ENCODE data around the gene PIEZO1. TPM values are rescaled to one million over a fixed set of nuclear protein-coding genes. Genes with fewer than 3 reads are reported as not detected.

Gene PIEZO1
- total and polyA plus RNA-seq, 9 of the 15 experiments (the other 6 are each of a cell fraction or from before 2014, with no cell fraction given) = 3.6 to 432 (median 131) TPM

GRCh38 chr16:88732172-88732960, 52.7 kb downstream of the PIEZO1 start:
- Histone ChIP-seq H3K27me3 (ENCODE audit: control insufficient read depth in 2 of 2, insufficient read depth in 2 of 2, low read length in 2 of 2) (no peaks in the 10 kb centered on the region), H3K9ac (ENCODE audit: insufficient read depth in 1 of 2, low read depth in 2 of 2, low read length in 2 of 2) (no peak overlapping the region), H3K9me3 (replicated peaks; ENCODE audit: control insufficient read depth, insufficient read depth, low read depth, low read length) (no peaks in the 10 kb centered on the region), H4K20me1 (replicated peaks; ENCODE audit: control insufficient read depth, insufficient read depth, low read length) (peaks cover 8% of the 10 kb centered on the region), H3K4me3 (no peak overlapping the region), H3K79me2 (ENCODE audit: control insufficient read depth, insufficient read depth, low read length) (peaks cover 7% of the 10 kb centered on the region; the same call in 2 of the 3 replicates), H3K9me1 (ENCODE audit: control insufficient read depth, insufficient read depth, low read length) (no peaks in the 10 kb centered on the region), H3K4me1 (replicated peaks in 1 of 2; ENCODE audit: control insufficient read depth in 2 of 2, insufficient read depth in 2 of 2, low read length in 2 of 2) (peaks cover 0 to 73% of the 10 kb centered on the region in 2 experiments; a peak in 2 of 5 replicates), H3K36me3 (ENCODE audit: control insufficient read depth, insufficient read depth, low read length) (peaks cover 85% of the 10 kb centered on the region), H3K27ac (ENCODE audit: extremely low read depth, low read depth, low read length) (no peak overlapping the region), H3K4me2 (ENCODE audit: insufficient read depth, low read length) (no peak overlapping the region), H2AFZ (ENCODE audit: low read depth, low read length) (no peak overlapping the region)
- CTCF ChIA-PET (ENCODE audit: low intra/inter-chr PET ratio) = interaction anchor here (0.6 kb wide), 1 partner anchor 16 kb away, joined by 3 read pairs; no protein-coding TSS in a partner anchor
- POLR2A ChIA-PET = no interaction called here
- no peak for DNase-seq (ENCODE audit: extremely low read depth in 1 of 4, low spot score in 3 of 4)
- no peak for FAIRE-seq
- intact Hi-C loops (cut with micrococcal nuclease) = no loop called here
- WGBS (ENCODE audit: insufficient coverage, low coverage, missing lambda C conversion rate) = 84% methylated on average over 26 of the region's 30 CpGs
- in situ Hi-C loops (cut with MboI) = no loop called here
- ATAC-seq = peak; percentile 30; the same call in 2 of the 3 replicates
- BruUV-seq (replicated peaks) = no TSS peak
- TF ChIP-seq ZBTB33 (CRISPR knock-in tag; IDR thresholded peaks at IDR 0.05) (peak; percentile 42; the same call in 1 of the 2 replicates), PHB2 (IDR thresholded peaks at IDR 0.05; ENCODE audit: low read depth) (no peak), ZNF778 (CRISPR knock-in tag; IDR thresholded peaks at IDR 0.05) (no peak), HNRNPL (IDR thresholded peaks at IDR 0.05; ENCODE audit: low read depth, low read length) (peak; percentile 51; the same call in 1 of the 2 replicates), TAF1 (IDR thresholded peaks at IDR 0.05; ENCODE audit: control insufficient read depth, extremely low read depth, insufficient read depth, low read length, severe bottlenecking) (no peak), ZNF280B (CRISPR knock-in tag; IDR thresholded peaks at IDR 0.05) (no peak), POLR2G (IDR thresholded peaks at IDR 0.05; ENCODE audit: low read depth, low read length) (peak; percentile 60; the same call in 1 of the 2 replicates), NFIC (IDR thresholded peaks at IDR 0.05) (peak; percentile 44; the same call in 1 of the 2 replicates), ZNF512 (tag; IDR thresholded peaks at IDR 0.05) (no peak), ZNF445 (CRISPR knock-in tag; IDR thresholded peaks at IDR 0.05; ENCODE audit: low read depth) (no peak), GTF2F1 (IDR thresholded peaks at IDR 0.05; ENCODE audit: low read depth, low read length) (no peak), FOXA3 (CRISPR knock-in tag; conservative IDR thresholded peaks at IDR 0.05 in 1 of 2, IDR thresholded peaks at IDR 0.05 in 1 of 2) (no peak), E2F4 (CRISPR knock-in tag; IDR thresholded peaks at IDR 0.05; ENCODE audit: low read depth) (no peak), POLR3A (IDR thresholded peaks at IDR 0.05; ENCODE audit: borderline replicate concordance, extremely low read depth, insufficient read depth, insufficient read length) (no peak)
